ENCODE data around the gene POLD1.
A peak's percentile ranks its signal among the peaks of the same experiment; 100 is the strongest.

Gene POLD1

GRCh38 chr19:50417111-50418081 lies 33.2 kb downstream of the POLD1 start:
- no peak for DNase-seq (ENCODE audit: low read depth in 2 of 3, low spot score in 2 of 3)

GRCh38 chr19:50418176-50419021 lies 34.3 kb downstream of the POLD1 start, which contains the start of gene SPIB:
TSS of gene SPIB (plus strand) at chr19:50418938. CDS start at chr19:50418963, 25 bp downstream.
- no peak for DNase-seq (ENCODE audit: low read depth in 2 of 3, low spot score in 2 of 3)

- DNase-seq (ENCODE audit: low read depth in 2 of 3, low spot score in 2 of 3) = no peak
Observed at GRCh38 chr19:50419022-50419579, 35.0 kb downstream of the POLD1 start.

- no peak for DNase-seq (ENCODE audit: low read depth in 2 of 3, low spot score in 2 of 3)
Observed at GRCh38 chr19:50419580-50420035, 35.5 kb downstream of the POLD1 start.

GRCh38 chr19:50420127-50420526 lies 36.0 kb downstream of the POLD1 start:
- no peak for DNase-seq (ENCODE audit: low read depth in 2 of 3, low spot score in 2 of 3)

GRCh38 chr19:50420808-50421207 lies 36.7 kb downstream of the POLD1 start:
- no peak for DNase-seq (ENCODE audit: low read depth in 2 of 3, low spot score in 2 of 3)

- DNase-seq (ENCODE audit: low read depth in 2 of 3, low spot score in 2 of 3) = no peak
Observed at GRCh38 chr19:50422397-50423278, 38.5 kb downstream of the POLD1 start.

- no peak for DNase-seq (ENCODE audit: low read depth in 2 of 3, low spot score in 2 of 3)
Observed at GRCh38 chr19:50423279-50424113, 39.3 kb downstream of the POLD1 start.

GRCh38 chr19:50425581-50425980 lies 41.4 kb downstream of the POLD1 start:
- no peak for DNase-seq (ENCODE audit: low read depth in 2 of 3, low spot score in 2 of 3)

GRCh38 chr19:50427318-50427925 lies 43.3 kb downstream of the POLD1 start:
- DNase-seq (ENCODE audit: low read depth in 2 of 3, low spot score in 2 of 3) = no peak

- DNase-seq (ENCODE audit: low read depth in 2 of 3, low spot score in 2 of 3) = no peak
Observed at GRCh38 chr19:50427997-50428425, 43.9 kb downstream of the POLD1 start.

- DNase-seq (ENCODE audit: low read depth in 2 of 3, low spot score in 2 of 3) = no peak
Observed at GRCh38 chr19:50428772-50429463, 44.8 kb downstream of the POLD1 start.

GRCh38 chr19:50430888-50431342 lies 46.8 kb downstream of the POLD1 start:
- no peak for DNase-seq (ENCODE audit: low read depth in 2 of 3, low spot score in 2 of 3)

GRCh38 chr19:50431343-50432220 lies 47.4 kb downstream of the POLD1 start:
- DNase-seq (ENCODE audit: low read depth in 2 of 3, low spot score in 2 of 3) = peak; percentile 62 to 91 (median 89)

- no peak for DNase-seq (ENCODE audit: low read depth in 2 of 3, low spot score in 2 of 3)
Observed at GRCh38 chr19:50432221-50433028, 48.3 kb downstream of the POLD1 start, which contains the start of gene MYBPC2. TSS of gene MYBPC2 (plus strand) at chr19:50432892. CDS start at chr19:50432954, 62 bp downstream.

Data from activated CD8-positive, alpha-beta memory T cell treated with anti-CD3 and anti-CD28 coated beads for 48 hours (primary cell).